HL-60 (cell line): ENCODE results near the gene MPC1.

Experiments
- DNase-seq, 2 experiments: peaks; one replicate each; pipeline ENCODE4 v3.0.0-alpha.2; 2010 to 2020; ENCODE audit warnings: low read depth in 1 of 2, low spot score in 1 of 2
- H3K27ac ChIP-seq: fragments of 250-450 bp; sonication (Bioruptor Pico); replicated peaks from 2 replicates; pipeline ENCODE4 v1.5.1; 2020; ENCODE audit warnings: mild to moderate bottlenecking, moderate library complexity
- H3K27me3 ChIP-seq: fragments of 250-450 bp; sonication (Bioruptor Pico); 2 replicates; pipeline ENCODE4 v1.5.1; 2021; ENCODE audit warnings: mild to moderate bottlenecking, moderate library complexity; ENCODE audit not compliant: insufficient read depth, poor library complexity, severe bottlenecking
- H3K4me3 ChIP-seq: replicated peaks from 2 replicates; pipeline ENCODE4 v1.5.1; 2011; ENCODE audit warnings: mild to moderate bottlenecking, control low read depth, low read length; ENCODE audit not compliant: insufficient read depth
- CTCF ChIP-seq: IDR thresholded peaks from one replicate; pipeline ENCODE4 v1.5.1; 2011; ENCODE audit warnings: low read length, control low read depth, inconsistent platforms; ENCODE audit not compliant: insufficient read depth
- GABPA ChIP-seq: IDR thresholded peaks from 2 replicates; pipeline ENCODE4 v1.6.1; 2012; ENCODE audit warnings: low read depth
- POLR2AphosphoS5 ChIP-seq: IDR thresholded peaks from 2 replicates; pipeline ENCODE4 v1.6.1; 2012; ENCODE audit warnings: low read depth
- REST ChIP-seq: IDR thresholded peaks from 2 replicates; pipeline ENCODE4 v1.6.1; 2012; ENCODE audit warnings: low read depth; ENCODE audit not compliant: insufficient replicate concordance
- SPI1 ChIP-seq: IDR thresholded peaks from 2 replicates; pipeline ENCODE4 v1.6.1; 2012; ENCODE audit warnings: low read depth, mild to moderate bottlenecking, borderline replicate concordance

Gene MPC1

GRCh38 chr6:166423781-166424180 is 41.0 kb upstream of the MPC1 start:
- no peak for DNase-seq
- TF ChIP-seq SPI1 (no peak), CTCF (no peak), GABPA (no peak), POLR2AphosphoS5 (no peak), REST (no peak)
- no peak overlapping the region for H3K27ac ChIP-seq
- H3K4me3 ChIP-seq: no peak overlapping the region
- no peaks in the 10 kb centered on the region for H3K27me3 ChIP-seq

- TF ChIP-seq POLR2AphosphoS5 (no peak), CTCF (no peak), SPI1 (no peak), GABPA (no peak), REST (no peak)
- Histone ChIP-seq H3K27me3 (no peaks in the 10 kb centered on the region), H3K4me3 (no peak overlapping the region), H3K27ac (no peak overlapping the region)
- DNase-seq: no peak
Measured at GRCh38 chr6:166423051-166423745, 40.5 kb upstream of the MPC1 start.

GRCh38 chr6:166422201-166422940 is 39.6 kb upstream of the MPC1 start:
- no peak for DNase-seq
- H3K4me3 ChIP-seq: no peak overlapping the region
- no peaks in the 10 kb centered on the region for H3K27me3 ChIP-seq
- H3K27ac ChIP-seq: no peak overlapping the region
- TF ChIP-seq GABPA (no peak), CTCF (no peak), POLR2AphosphoS5 (no peak), SPI1 (no peak), REST (no peak)
